Body of pancreas (tissue), 4 donors: ENCODE data around the gene LDLRAD4. TPM values are rescaled to one million over a fixed set of nuclear protein-coding genes. Genes with fewer than 3 reads are reported as not detected.

Source experiments
- ATAC-seq: fragments of 150-250 bp; one replicate; pipeline ENCODE4 v1.9.1; 2016
- DNase-seq, 4 donors: peaks; one replicate each; pipeline ENCODE4 v3.0.0-alpha.2; 2019
- H3K27ac ChIP-seq, 4 donors: fragments of 200-600 bp; sonication (generic); 1 replicate in 3 of 4; 2 replicates in 1 of 4; pipeline versions ENCODE4 v1.5.1 to v1.6.1; 2016 to 2019; ENCODE audit warnings: mild to moderate bottlenecking in 1 of 4, mixed read lengths in 1 of 4, moderate library complexity in 1 of 4
- H3K27me3 ChIP-seq, 2 donors: fragments of 200-600 bp; sonication (generic); one replicate each; pipeline ENCODE4 v1.6.0; 2016; ENCODE audit warnings: mild to moderate bottlenecking in 1 of 2
- H3K36me3 ChIP-seq, 2 donors: fragments of 200-600 bp; sonication (generic); replicated peaks in 1 of 2; 2 replicates each; pipeline ENCODE4 v1.5.1; 2016; ENCODE audit warnings: low read depth in 2 of 2; ENCODE audit not compliant: insufficient read depth in 1 of 2
- H3K4me1 ChIP-seq: fragments of 200-600 bp; sonication (generic); one replicate; pipeline ENCODE4 v1.6.0; 2016
- H3K4me3 ChIP-seq, 2 donors: fragments of 200-600 bp; sonication (generic); 1 replicate in 1 of 2; 2 replicates in 1 of 2; pipeline ENCODE4 v1.5.1; 2016 to 2019
- H3K9me3 ChIP-seq, 3 donors: fragments of 200-600 bp; sonication (generic); 1 replicate in 2 of 3; 2 replicates in 1 of 3; pipeline ENCODE4 v1.5.1; 2016
- CTCF ChIP-seq, 7 experiments: fragments of 450-650 bp in 4 of 7; fragments of 200-600 bp in 3 of 7; sonication (generic) in 3 of 7; IDR thresholded peaks; one replicate each; pipeline ENCODE4 v1.5.1; 2016 to 2019; ENCODE audit warnings: antibody characterized with exemption in 7 of 7
- POLR2A ChIP-seq, 3 donors: fragments of 450-650 bp; IDR thresholded peaks; one replicate each; pipeline ENCODE4 v1.6.1; 2016; ENCODE audit warnings: antibody characterized with exemption in 3 of 3, mild to moderate bottlenecking in 2 of 3
- WGBS, 2 donors: methylation state at CpG; one replicate each; pipeline ENCODE4 v1.1.5; 2017; 5-methylcytosine and 5-hydroxymethylcytosine counted together
- intact Hi-C: fragments of 100-400 bp; cut with DNase I; formaldehyde crosslinking; loops from one replicate; pipeline ENCODE4 v1.15.1; 2023
- total RNA-seq, 2 donors: library from RNA; depleted of rRNA; stranded (reverse); fragments of >200 nt; gene quantifications; one replicate each; pipeline ENCODE4 v1.1.0, GENCODE V29; 2016

The LDLRAD4 gene
- total RNA-seq, 2 donors from 2014 or later: 8.6 to 35.9 TPM

DNA sequence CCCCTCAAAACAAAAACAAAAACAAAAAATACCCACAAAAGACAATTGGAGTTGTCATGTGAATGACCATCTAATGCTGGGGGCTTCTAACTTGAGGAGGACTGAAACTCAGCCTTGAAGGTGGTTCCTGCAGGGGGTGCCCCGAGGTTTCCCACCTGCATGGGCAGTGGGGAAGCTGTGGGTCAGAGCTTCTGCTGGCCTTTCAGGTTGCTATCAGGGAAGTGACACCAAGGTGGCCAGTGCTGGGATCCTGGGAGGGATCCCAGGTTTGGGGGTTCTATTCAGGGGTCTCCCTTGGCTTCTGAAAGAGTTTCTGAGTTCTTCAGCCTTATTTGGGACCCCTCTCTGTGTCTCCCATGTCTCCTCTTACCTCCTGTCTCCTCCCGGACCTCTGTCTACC, 62.8 kb downstream of the LDLRAD4 start:
- Histone ChIP-seq H3K9me3 (no peaks in the 10 kb centered on the region), H3K27me3 (no peaks in the 10 kb centered on the region), H3K4me3 (no peak overlapping the region), H3K4me1 (peaks cover 5% of the 10 kb centered on the region), H3K36me3 (no peaks in the 10 kb centered on the region), H3K27ac (no peak overlapping the region)
- intact Hi-C loops: no loop called here
- DNase-seq (no peak), ATAC-seq (no peak)
- no peak for TF ChIP-seq POLR2A (IDR thresholded peaks at IDR 0.05)
- no peak for TF ChIP-seq CTCF (IDR thresholded peaks at IDR 0.05)
- WGBS, 2 donors: 71 to 72% methylated on average over 2 of the region's 2 CpGs

- Histone ChIP-seq H3K36me3 (no peaks in the 10 kb centered on the region), H3K4me1 (peaks cover 5% of the 10 kb centered on the region), H3K27ac (no peak overlapping the region), H3K9me3 (no peaks in the 10 kb centered on the region), H3K4me3 (no peak overlapping the region), H3K27me3 (no peaks in the 10 kb centered on the region)
- intact Hi-C loops: no loop called here
- no peak for DNase-seq
- 77 to 90% methylated on average over 7 of the region's 7 CpGs for WGBS, 2 donors
- TF ChIP-seq CTCF (IDR thresholded peaks at IDR 0.05) (no peak), POLR2A (IDR thresholded peaks at IDR 0.05) (no peak)
- ATAC-seq: no peak
Observed at GRCh38 chr18:13283746-13284145, 65.2 kb downstream of the LDLRAD4 start.

GRCh38 chr18:13284330-13285027, 65.9 kb downstream of the LDLRAD4 start:
- H3K4me3 ChIP-seq: no peak overlapping the region
- intact Hi-C loops: no loop called here
- no peak for ATAC-seq
- TF ChIP-seq POLR2A (IDR thresholded peaks at IDR 0.05) (no peak), CTCF (IDR thresholded peaks at IDR 0.05) (no peak)
- 74 to 92% methylated on average over 19 to 22 of the region's 22 CpGs for WGBS, 2 donors
- no peaks in the 10 kb centered on the region for H3K36me3 ChIP-seq
- H3K9me3 ChIP-seq: no peaks in the 10 kb centered on the region
- no peaks in the 10 kb centered on the region for H3K27me3 ChIP-seq
- DNase-seq: no peak
- H3K27ac ChIP-seq: no peak overlapping the region
- H3K4me1 ChIP-seq: peaks cover 5% of the 10 kb centered on the region

- DNase-seq: no peak
- WGBS, 2 donors: 56 to 65% methylated on average over 4 of the region's 4 CpGs
- H3K9me3 ChIP-seq: no peaks in the 10 kb centered on the region
- no peaks in the 10 kb centered on the region for H3K36me3 ChIP-seq
- ATAC-seq: no peak
- H3K27me3 ChIP-seq: no peaks in the 10 kb centered on the region
- H3K27ac ChIP-seq: no peak overlapping the region
- no peak for TF ChIP-seq POLR2A (IDR thresholded peaks at IDR 0.05)
- intact Hi-C loops: no loop called here
- no peak overlapping the region for H3K4me3 ChIP-seq
- H3K4me1 ChIP-seq: peaks cover 7% of the 10 kb centered on the region
Observed at GRCh38 chr18:13285874-13286273, 67.3 kb downstream of the LDLRAD4 start.

GRCh38 chr18:13286456-13287125, 68.0 kb downstream of the LDLRAD4 start:
- H3K4me1 ChIP-seq: peaks cover 15% of the 10 kb centered on the region
- DNase-seq: no peak
- no peaks in the 10 kb centered on the region for H3K9me3 ChIP-seq
- no peak overlapping the region for H3K4me3 ChIP-seq
- ATAC-seq: no peak
- no peak overlapping the region for H3K27ac ChIP-seq
- no peak for TF ChIP-seq POLR2A (IDR thresholded peaks at IDR 0.05)
- TF ChIP-seq CTCF (IDR thresholded peaks at IDR 0.05): no peak
- no peaks in the 10 kb centered on the region for H3K36me3 ChIP-seq
- WGBS, 2 donors: 82 to 95% methylated on average over 14 of the region's 14 CpGs
- intact Hi-C loops: no loop called here
- H3K27me3 ChIP-seq: no peaks in the 10 kb centered on the region
